GM23338 (cell line): Measurements from ENCODE around the gene FLNB. TPM values are rescaled to one million over a fixed set of nuclear protein-coding genes. Genes with fewer than 3 reads are reported as not detected.

Experiments used
- ATAC-seq: fragments of 200-7000 bp; cut with Tn5 transposase; 3 replicates; pipeline ENCODE4 v1.9.1; 2020
- DNase-seq: peaks from one replicate; pipeline ENCODE4 v3.0.0-alpha.2; 2015; ENCODE audit warnings: low spot score
- H2AFZ ChIP-seq: fragments of 200-600 bp; sonication (generic); 2 replicates; pipeline ENCODE4 v1.8.0; 2016; ENCODE audit warnings: antibody characterized with exemption, mild to moderate bottlenecking, moderate library complexity
- H3F3A ChIP-seq: fragments of 200-600 bp; sonication (generic); replicated peaks from 2 replicates; pipeline ENCODE4 v1.8.0; 2017; ENCODE audit warnings: antibody characterized with exemption, mixed run types, low read depth
- H3K27ac ChIP-seq: fragments of 200-600 bp; sonication (generic); 2 replicates; pipeline ENCODE4 v1.6.1; 2016; ENCODE audit warnings: low read depth
- H3K27me3 ChIP-seq: fragments of 200-600 bp; sonication (generic); 2 replicates; pipeline ENCODE4 v1.8.0; 2016; ENCODE audit warnings: mild to moderate bottlenecking, mixed run types, moderate library complexity; ENCODE audit not compliant: insufficient read depth
- H3K36me3 ChIP-seq: fragments of 200-600 bp; sonication (generic); 2 replicates; pipeline ENCODE4 v1.8.0; 2016; ENCODE audit warnings: mild to moderate bottlenecking; ENCODE audit not compliant: insufficient read depth
- H3K4me1 ChIP-seq: fragments of 200-600 bp; sonication (generic); 2 replicates; pipeline ENCODE4 v1.8.0; 2016; ENCODE audit warnings: mild to moderate bottlenecking, moderate library complexity; ENCODE audit not compliant: insufficient read depth
- H3K4me2 ChIP-seq: fragments of 200-600 bp; sonication (generic); 2 replicates; pipeline ENCODE4 v1.7.1; 2017; ENCODE audit warnings: mixed run types
- H3K4me3 ChIP-seq: fragments of 200-600 bp; sonication (generic); 2 replicates; pipeline ENCODE4 v1.6.1; 2016; ENCODE audit warnings: mixed run types
- H3K79me2 ChIP-seq: fragments of 200-600 bp; sonication (generic); replicated peaks from 2 replicates; pipeline ENCODE4 v1.8.0; 2017; ENCODE audit warnings: mild to moderate bottlenecking; ENCODE audit not compliant: insufficient read depth
- H3K9me2 ChIP-seq: fragments of 200-600 bp; sonication (generic); 2 replicates; pipeline ENCODE4 v1.8.0; 2017; ENCODE audit not compliant: insufficient read depth
- H4K20me1 ChIP-seq: fragments of 200-600 bp; sonication (generic); replicated peaks from 2 replicates; pipeline ENCODE4 v1.8.0; 2017; ENCODE audit warnings: mild to moderate bottlenecking; ENCODE audit not compliant: insufficient read depth
- H3K27ac Mint-ChIP-seq: 2 replicates; pipeline ENCODE4 v1.8.0; 2020; ENCODE audit warnings: inconsistent platforms, mild to moderate bottlenecking, moderate library complexity, mixed read lengths
- H3K27me3 Mint-ChIP-seq: 3 replicates; pipeline ENCODE4 v1.8.0; 2022; ENCODE audit warnings: low read depth, mild to moderate bottlenecking, moderate library complexity, mixed read lengths, inconsistent platforms; ENCODE audit not compliant: insufficient read depth, poor library complexity
- H3K36me3 Mint-ChIP-seq: 3 replicates; pipeline ENCODE4 v1.8.0; 2021; ENCODE audit warnings: low read depth, mild to moderate bottlenecking, inconsistent platforms, moderate library complexity, mixed read lengths
- H3K4me1 Mint-ChIP-seq: 3 replicates; pipeline ENCODE4 v1.8.0; 2020; ENCODE audit warnings: mild to moderate bottlenecking, inconsistent platforms, mixed read lengths
- H3K4me3 Mint-ChIP-seq: 3 replicates; pipeline ENCODE4 v1.8.0; 2021; ENCODE audit warnings: moderate library complexity, mild to moderate bottlenecking, inconsistent platforms, mixed read lengths
- H3K9me3 Mint-ChIP-seq: 3 replicates; pipeline ENCODE4 v1.8.0; 2020; ENCODE audit warnings: moderate library complexity, mild to moderate bottlenecking, inconsistent platforms, mixed read lengths
- CREB1 ChIP-seq: fragments of 250-450 bp; sonication (Bioruptor Pico); IDR thresholded peaks from 2 replicates; pipeline ENCODE4 v1.5.0; 2020; ENCODE audit warnings: low read depth, mild to moderate bottlenecking, moderate library complexity
- EZH2 ChIP-seq: fragments of 200-600 bp; sonication (generic); IDR thresholded peaks from one replicate; pipeline ENCODE4 v1.8.0; 2017; ENCODE audit warnings: antibody characterized with exemption, mild to moderate bottlenecking, low read depth; ENCODE audit not compliant: unreplicated experiment
- EZH2phosphoT487 ChIP-seq: fragments of 200-600 bp; sonication (generic); IDR thresholded peaks from one replicate; pipeline ENCODE4 v1.8.1; 2018; ENCODE audit warnings: antibody characterized with exemption; ENCODE audit not compliant: unreplicated experiment
- JUNB ChIP-seq: IDR thresholded peaks from one replicate; pipeline ENCODE4 v1.6.1; 2016; ENCODE audit warnings: antibody characterized with exemption; ENCODE audit not compliant: unreplicated experiment
- STAT1 ChIP-seq: IDR thresholded peaks from one replicate; pipeline ENCODE4 v1.6.1; 2016; ENCODE audit warnings: antibody characterized with exemption; ENCODE audit not compliant: unreplicated experiment
- ZNF114 ChIP-seq: fragments of 250-450 bp; sonication (Bioruptor Pico); IDR thresholded peaks from 2 replicates; pipeline ENCODE4 v1.5.0; 2020; ENCODE audit warnings: mild to moderate bottlenecking, moderate library complexity
- ZNF331 ChIP-seq: fragments of 250-450 bp; sonication (Bioruptor Pico); IDR thresholded peaks from 2 replicates; pipeline ENCODE4 v1.5.0; 2020; ENCODE audit warnings: low read depth, mild to moderate bottlenecking, moderate library complexity
- polyA plus RNA-seq: library from polyadenylated mRNA; unstranded; fragments of >200 nt; fragmentation: Nextera tagmentation; extraction: Ambion mirVana; gene quantifications from 2 replicates; pipeline ENCODE4 v1.2.1, GENCODE V29; 2016
- total RNA-seq: library from RNA; depleted of rRNA; stranded (reverse); fragments of >200 nt; shearing (Covaris generic); gene quantifications from 2 replicates; pipeline ENCODE4 v1.2.3, GENCODE V29; 2014
- TF ChIP-seq, protein P1 (sequence below), 2 experiments: fragments of 200-600 bp in 1 of 2; sonication (generic) in 1 of 2; conservative IDR thresholded peaks; 2 replicates each; pipeline versions ENCODE4 v1.5.1 to v1.6.1; 2016 to 2017; ENCODE audit warnings: antibody characterized with exemption in 2 of 2, low read depth in 2 of 2, mild to moderate bottlenecking in 2 of 2, moderate library complexity in 1 of 2
- TF ChIP-seq, protein P2 (sequence below): IDR thresholded peaks from one replicate; pipeline ENCODE4 v1.6.1; 2018; ENCODE audit warnings: antibody characterized with exemption; ENCODE audit not compliant: unreplicated experiment
- TF ChIP-seq, protein P3 (sequence below): IDR thresholded peaks from 2 replicates; pipeline ENCODE4 v1.6.1; 2016; ENCODE audit warnings: antibody characterized with exemption

Gene FLNB
- total and polyA plus RNA-seq, 2 experiments from 2014 or later: 39.7 to 179 TPM

DNA sequence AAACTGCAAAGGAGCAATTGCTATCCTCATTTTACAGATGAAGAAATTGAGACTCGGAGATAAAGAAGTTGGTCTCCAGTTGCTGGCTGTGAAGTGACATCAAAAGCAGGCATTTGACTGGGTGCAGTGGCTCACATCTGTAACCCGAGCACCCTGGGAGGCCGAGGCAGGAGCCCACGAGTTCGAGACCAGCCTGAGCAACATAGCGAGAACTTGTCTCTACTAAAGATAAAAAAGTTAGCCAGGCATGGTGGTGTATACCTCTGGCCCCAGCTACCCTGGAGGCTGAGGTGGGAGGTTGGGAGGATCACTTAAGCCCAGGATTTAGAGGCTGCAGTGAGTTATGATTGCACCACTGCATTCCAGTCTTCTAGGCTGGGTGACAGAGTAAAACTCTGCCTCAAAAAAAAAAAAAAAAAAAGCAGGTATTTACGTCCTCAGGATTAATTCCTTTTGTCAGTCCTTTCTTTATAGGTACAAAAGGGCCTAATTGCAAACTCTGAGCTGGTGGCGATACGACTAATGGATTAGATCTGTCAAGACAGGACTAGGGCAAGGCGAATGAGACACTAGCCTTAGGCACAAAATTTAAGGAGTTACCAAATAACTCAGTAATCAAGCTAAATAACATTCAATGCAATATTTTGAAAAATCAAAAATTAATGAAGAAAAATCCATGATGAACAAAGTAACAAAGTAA, 208.4 kb downstream of the FLNB start:
- DNase-seq (peak; percentile 5), ATAC-seq (no peak)
- Mint-ChIP-seq H3K27me3 (no peaks in the 10 kb centered on the region), H3K27ac (no peak overlapping the region), H3K36me3 (no peaks in the 10 kb centered on the region), H3K4me3 (no peak overlapping the region), H3K9me3 (no peaks in the 10 kb centered on the region), H3K4me1 (peaks cover 4% of the 10 kb centered on the region; the same call in 2 of the 3 replicates)
- Histone ChIP-seq H3K79me2 (no peaks in the 10 kb centered on the region), H3K4me3 (no peak overlapping the region), H3K27ac (no peak overlapping the region), H3K4me1 (no peaks in the 10 kb centered on the region; the same call in 1 of the 2 replicates), H2AFZ (no peak overlapping the region), H4K20me1 (no peaks in the 10 kb centered on the region), H3K4me2 (no peak overlapping the region), H3K36me3 (no peaks in the 10 kb centered on the region), H3F3A (no peaks in the 10 kb centered on the region), H3K27me3 (no peaks in the 10 kb centered on the region), H3K9me2 (no peaks in the 10 kb centered on the region)
- TF ChIP-seq, protein P1, sequence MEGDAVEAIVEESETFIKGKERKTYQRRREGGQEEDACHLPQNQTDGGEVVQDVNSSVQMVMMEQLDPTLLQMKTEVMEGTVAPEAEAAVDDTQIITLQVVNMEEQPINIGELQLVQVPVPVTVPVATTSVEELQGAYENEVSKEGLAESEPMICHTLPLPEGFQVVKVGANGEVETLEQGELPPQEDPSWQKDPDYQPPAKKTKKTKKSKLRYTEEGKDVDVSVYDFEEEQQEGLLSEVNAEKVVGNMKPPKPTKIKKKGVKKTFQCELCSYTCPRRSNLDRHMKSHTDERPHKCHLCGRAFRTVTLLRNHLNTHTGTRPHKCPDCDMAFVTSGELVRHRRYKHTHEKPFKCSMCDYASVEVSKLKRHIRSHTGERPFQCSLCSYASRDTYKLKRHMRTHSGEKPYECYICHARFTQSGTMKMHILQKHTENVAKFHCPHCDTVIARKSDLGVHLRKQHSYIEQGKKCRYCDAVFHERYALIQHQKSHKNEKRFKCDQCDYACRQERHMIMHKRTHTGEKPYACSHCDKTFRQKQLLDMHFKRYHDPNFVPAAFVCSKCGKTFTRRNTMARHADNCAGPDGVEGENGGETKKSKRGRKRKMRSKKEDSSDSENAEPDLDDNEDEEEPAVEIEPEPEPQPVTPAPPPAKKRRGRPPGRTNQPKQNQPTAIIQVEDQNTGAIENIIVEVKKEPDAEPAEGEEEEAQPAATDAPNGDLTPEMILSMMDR (conservative IDR thresholded peaks at IDR 0.05; ENCODE audit: low read depth in 2 of 2): no peak
- TF ChIP-seq, protein P2, sequence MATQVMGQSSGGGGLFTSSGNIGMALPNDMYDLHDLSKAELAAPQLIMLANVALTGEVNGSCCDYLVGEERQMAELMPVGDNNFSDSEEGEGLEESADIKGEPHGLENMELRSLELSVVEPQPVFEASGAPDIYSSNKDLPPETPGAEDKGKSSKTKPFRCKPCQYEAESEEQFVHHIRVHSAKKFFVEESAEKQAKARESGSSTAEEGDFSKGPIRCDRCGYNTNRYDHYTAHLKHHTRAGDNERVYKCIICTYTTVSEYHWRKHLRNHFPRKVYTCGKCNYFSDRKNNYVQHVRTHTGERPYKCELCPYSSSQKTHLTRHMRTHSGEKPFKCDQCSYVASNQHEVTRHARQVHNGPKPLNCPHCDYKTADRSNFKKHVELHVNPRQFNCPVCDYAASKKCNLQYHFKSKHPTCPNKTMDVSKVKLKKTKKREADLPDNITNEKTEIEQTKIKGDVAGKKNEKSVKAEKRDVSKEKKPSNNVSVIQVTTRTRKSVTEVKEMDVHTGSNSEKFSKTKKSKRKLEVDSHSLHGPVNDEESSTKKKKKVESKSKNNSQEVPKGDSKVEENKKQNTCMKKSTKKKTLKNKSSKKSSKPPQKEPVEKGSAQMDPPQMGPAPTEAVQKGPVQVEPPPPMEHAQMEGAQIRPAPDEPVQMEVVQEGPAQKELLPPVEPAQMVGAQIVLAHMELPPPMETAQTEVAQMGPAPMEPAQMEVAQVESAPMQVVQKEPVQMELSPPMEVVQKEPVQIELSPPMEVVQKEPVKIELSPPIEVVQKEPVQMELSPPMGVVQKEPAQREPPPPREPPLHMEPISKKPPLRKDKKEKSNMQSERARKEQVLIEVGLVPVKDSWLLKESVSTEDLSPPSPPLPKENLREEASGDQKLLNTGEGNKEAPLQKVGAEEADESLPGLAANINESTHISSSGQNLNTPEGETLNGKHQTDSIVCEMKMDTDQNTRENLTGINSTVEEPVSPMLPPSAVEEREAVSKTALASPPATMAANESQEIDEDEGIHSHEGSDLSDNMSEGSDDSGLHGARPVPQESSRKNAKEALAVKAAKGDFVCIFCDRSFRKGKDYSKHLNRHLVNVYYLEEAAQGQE: no peak
- no peak for TF ChIP-seq ZNF114 (CRISPR knock-in tag)
- no peak for TF ChIP-seq CREB1 (CRISPR knock-in tag)
- no peak for TF ChIP-seq JUNB
- TF ChIP-seq, protein P3, sequence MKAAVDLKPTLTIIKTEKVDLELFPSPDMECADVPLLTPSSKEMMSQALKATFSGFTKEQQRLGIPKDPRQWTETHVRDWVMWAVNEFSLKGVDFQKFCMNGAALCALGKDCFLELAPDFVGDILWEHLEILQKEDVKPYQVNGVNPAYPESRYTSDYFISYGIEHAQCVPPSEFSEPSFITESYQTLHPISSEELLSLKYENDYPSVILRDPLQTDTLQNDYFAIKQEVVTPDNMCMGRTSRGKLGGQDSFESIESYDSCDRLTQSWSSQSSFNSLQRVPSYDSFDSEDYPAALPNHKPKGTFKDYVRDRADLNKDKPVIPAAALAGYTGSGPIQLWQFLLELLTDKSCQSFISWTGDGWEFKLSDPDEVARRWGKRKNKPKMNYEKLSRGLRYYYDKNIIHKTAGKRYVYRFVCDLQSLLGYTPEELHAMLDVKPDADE: no peak
- no peak for TF ChIP-seq EZH2phosphoT487
- no peak for TF ChIP-seq EZH2
- no peak for TF ChIP-seq STAT1
- TF ChIP-seq ZNF331 (CRISPR knock-in tag): no peak
